Astrocyte (in vitro differentiated cells and primary cell): ENCODE data around the gene ATP2B2. TPM values are rescaled to one million over a fixed set of nuclear protein-coding genes. Genes with fewer than 3 reads are reported as not detected.

ENCODE experiments used
- DNase-seq: peaks from one replicate; pipeline ENCODE4 v3.0.0-alpha.2; 2010; ENCODE audit warnings: low read depth
- FAIRE-seq: peaks from 2 replicates; lab custom pipeline; 2011; peaks lifted over from hg19 to GRCh38; lab: Jason Lieb, UNC
- H2AFZ ChIP-seq: 2 replicates; pipeline ENCODE4 v1.6.0; 2012; ENCODE audit warnings: low read depth, low read length, inconsistent platforms
- H3K27ac ChIP-seq: 2 replicates; pipeline ENCODE4 v1.5.1; 2011; ENCODE audit warnings: low read depth, low read length, inconsistent platforms
- H3K27me3 ChIP-seq: 2 replicates; pipeline ENCODE4 v1.6.0; 2011; ENCODE audit warnings: low read length, inconsistent platforms; ENCODE audit not compliant: insufficient read depth
- H3K36me3 ChIP-seq: 2 replicates; pipeline ENCODE4 v1.5.1; 2011; ENCODE audit warnings: low read length, inconsistent platforms; ENCODE audit not compliant: insufficient read depth
- H3K4me1 ChIP-seq: 2 replicates; pipeline ENCODE4 v1.5.1; 2011; ENCODE audit warnings: low read length, inconsistent platforms; ENCODE audit not compliant: insufficient read depth
- H3K4me2 ChIP-seq: 2 replicates; pipeline ENCODE4 v1.6.0; 2012; ENCODE audit warnings: low read length, inconsistent platforms
- H3K4me3 ChIP-seq: 2 replicates; pipeline ENCODE4 v1.5.1; 2011; ENCODE audit warnings: low read depth, mild to moderate bottlenecking, low read length, inconsistent platforms; ENCODE audit not compliant: insufficient read depth
- H3K79me2 ChIP-seq: 2 replicates; pipeline ENCODE4 v1.6.0; 2012; ENCODE audit warnings: mild to moderate bottlenecking, low read length, inconsistent platforms; ENCODE audit not compliant: insufficient read depth
- H3K9ac ChIP-seq: 2 replicates; pipeline ENCODE4 v1.6.0; 2012; ENCODE audit warnings: mild to moderate bottlenecking, low read length, inconsistent platforms
- H3K9me3 ChIP-seq: 2 replicates; pipeline ENCODE4 v1.5.1; 2012; ENCODE audit warnings: low read depth, mild to moderate bottlenecking, low read length, inconsistent platforms; ENCODE audit not compliant: insufficient read depth
- H4K20me1 ChIP-seq: 2 replicates; pipeline ENCODE4 v1.6.0; 2012; ENCODE audit warnings: low read length, inconsistent platforms; ENCODE audit not compliant: insufficient read depth
- H3K27ac Mint-ChIP-seq: one replicate; pipeline ENCODE4 v1.8.0; 2021; ENCODE audit warnings: mild to moderate bottlenecking, mixed read lengths; ENCODE audit not compliant: unreplicated experiment
- H3K27me3 Mint-ChIP-seq: one replicate; pipeline ENCODE4 v1.8.0; 2021; ENCODE audit warnings: low read depth, mixed read lengths; ENCODE audit not compliant: unreplicated experiment
- H3K36me3 Mint-ChIP-seq: one replicate; pipeline ENCODE4 v1.8.0; 2021; ENCODE audit warnings: low read depth, mixed read lengths; ENCODE audit not compliant: unreplicated experiment
- H3K4me1 Mint-ChIP-seq: one replicate; pipeline ENCODE4 v1.8.0; 2021; ENCODE audit warnings: low read depth, mixed read lengths; ENCODE audit not compliant: unreplicated experiment
- H3K4me3 Mint-ChIP-seq: one replicate; pipeline ENCODE4 v1.8.0; 2021; ENCODE audit warnings: mild to moderate bottlenecking, moderate library complexity, mixed read lengths; ENCODE audit not compliant: unreplicated experiment
- H3K9me3 Mint-ChIP-seq: one replicate; pipeline ENCODE4 v1.8.0; 2021; ENCODE audit warnings: mild to moderate bottlenecking, mixed read lengths; ENCODE audit not compliant: unreplicated experiment
- CTCF ChIP-seq: IDR thresholded peaks from 2 replicates; pipeline ENCODE4 v1.5.1; 2011; ENCODE audit warnings: low read depth, mild to moderate bottlenecking, inconsistent platforms, low read length, moderate library complexity; ENCODE audit not compliant: insufficient read depth
- EZH2 ChIP-seq: IDR thresholded peaks from 2 replicates; pipeline ENCODE4 v1.6.1; 2012; ENCODE audit warnings: mild to moderate bottlenecking, low read length, inconsistent platforms; ENCODE audit not compliant: insufficient read depth
- total RNA-seq: library from RNA; stranded (reverse); gene quantifications from 2 replicates; pipeline ENCODE4 v1.2.1, GENCODE V29; 2021

ATP2B2 gene
- total RNA-seq, 1 donor from 2014 or later = 0.05 TPM

DNA sequence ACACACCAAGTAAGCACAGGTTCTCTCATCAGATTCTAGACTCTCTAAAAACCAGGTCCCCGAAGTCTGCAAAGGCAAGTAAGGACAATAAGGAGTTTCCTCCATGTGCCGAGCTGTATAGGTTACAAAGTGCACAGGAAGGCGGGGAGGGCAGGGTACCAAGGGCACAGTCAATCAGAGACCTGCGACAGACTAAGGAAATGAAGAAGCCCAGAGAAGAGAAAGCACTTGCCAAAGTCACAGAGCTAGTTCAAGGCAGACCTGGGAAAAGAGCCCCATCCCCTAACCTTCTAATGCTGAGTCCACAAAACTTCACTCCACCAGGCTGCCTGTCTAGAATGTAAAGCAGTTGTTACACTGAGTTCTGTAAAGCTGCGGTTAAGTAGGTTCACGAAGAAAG, 186.1 kb downstream of the ATP2B2 start:
- H3K4me3 ChIP-seq = peak overlapping the region; percentile 52
- H3K27ac Mint-ChIP-seq = peak overlapping the region; percentile 15
- H3K4me1 Mint-ChIP-seq = peaks cover 22% of the 10 kb centered on the region
- peaks cover 6% of the 10 kb centered on the region for H3K27me3 Mint-ChIP-seq
- H3K27ac ChIP-seq = no peak overlapping the region
- no peaks in the 10 kb centered on the region for H3K9me3 ChIP-seq
- H2AFZ ChIP-seq = no peak overlapping the region
- H3K79me2 ChIP-seq = peaks cover 64% of the 10 kb centered on the region
- H3K4me3 Mint-ChIP-seq = peak overlapping the region; percentile 99
- peak overlapping the region; percentile 93 for H3K4me2 ChIP-seq
- H4K20me1 ChIP-seq = peaks cover 57% of the 10 kb centered on the region
- H3K9ac ChIP-seq = peak overlapping the region; percentile 100
- no peaks in the 10 kb centered on the region for H3K27me3 ChIP-seq
- H3K36me3 Mint-ChIP-seq = peaks cover 28% of the 10 kb centered on the region
- TF ChIP-seq EZH2 (no peak), CTCF (no peak)
- H3K4me1 ChIP-seq = peaks cover 6% of the 10 kb centered on the region
- no peaks in the 10 kb centered on the region for H3K9me3 Mint-ChIP-seq
- FAIRE-seq (no peak), DNase-seq (no peak)
- H3K36me3 ChIP-seq = peaks cover 44% of the 10 kb centered on the region

GRCh38 chr3:10317961-10318350, 187.4 kb downstream of the ATP2B2 start:
- Histone ChIP-seq H3K27me3 (no peaks in the 10 kb centered on the region), H3K27ac (no peak overlapping the region), H2AFZ (no peak overlapping the region), H3K4me1 (peaks cover 6% of the 10 kb centered on the region), H3K9me3 (no peaks in the 10 kb centered on the region), H3K79me2 (peaks cover 77% of the 10 kb centered on the region), H3K4me2 (no peak overlapping the region), H3K9ac (no peak overlapping the region), H3K4me3 (no peak overlapping the region), H4K20me1 (peaks cover 70% of the 10 kb centered on the region), H3K36me3 (peaks cover 57% of the 10 kb centered on the region)
- peak overlapping the region; percentile 53 for H3K27ac Mint-ChIP-seq
- H3K4me1 Mint-ChIP-seq = peaks cover 25% of the 10 kb centered on the region
- H3K4me3 Mint-ChIP-seq = peak overlapping the region; percentile 50
- no peaks in the 10 kb centered on the region for H3K9me3 Mint-ChIP-seq
- no peak for DNase-seq
- peaks cover 30% of the 10 kb centered on the region for H3K36me3 Mint-ChIP-seq
- no peak for TF ChIP-seq CTCF
- TF ChIP-seq EZH2 = no peak
- FAIRE-seq = no peak
- H3K27me3 Mint-ChIP-seq = no peaks in the 10 kb centered on the region

- Mint-ChIP-seq H3K4me3 (no peak overlapping the region), H3K27me3 (no peaks in the 10 kb centered on the region), H3K27ac (no peak overlapping the region), H3K4me1 (peaks cover 27% of the 10 kb centered on the region), H3K9me3 (no peaks in the 10 kb centered on the region), H3K36me3 (peaks cover 33% of the 10 kb centered on the region)
- FAIRE-seq (no peak), DNase-seq (no peak)
- Histone ChIP-seq H3K27me3 (no peaks in the 10 kb centered on the region), H3K27ac (no peak overlapping the region), H4K20me1 (peaks cover 75% of the 10 kb centered on the region), H3K4me3 (no peak overlapping the region), H3K36me3 (peaks cover 62% of the 10 kb centered on the region), H3K9me3 (no peaks in the 10 kb centered on the region), H3K4me2 (no peak overlapping the region), H3K9ac (no peak overlapping the region), H3K79me2 (peaks cover 81% of the 10 kb centered on the region), H3K4me1 (peaks cover 6% of the 10 kb centered on the region), H2AFZ (no peak overlapping the region)
- TF ChIP-seq EZH2 (no peak), CTCF (no peak)
Observed at GRCh38 chr3:10317311-10317960, 187.9 kb downstream of the ATP2B2 start.
